HG03097 (cell line): ENCODE measurements around the gene DFFA.

Experiments used
- ATAC-seq: cut with Tn5 transposase; IDR thresholded peaks from one replicate; pipeline ENCODE4 v1.9.1; 2021; ENCODE audit not compliant: unreplicated experiment, low FRiP score

The DFFA gene, protein sequence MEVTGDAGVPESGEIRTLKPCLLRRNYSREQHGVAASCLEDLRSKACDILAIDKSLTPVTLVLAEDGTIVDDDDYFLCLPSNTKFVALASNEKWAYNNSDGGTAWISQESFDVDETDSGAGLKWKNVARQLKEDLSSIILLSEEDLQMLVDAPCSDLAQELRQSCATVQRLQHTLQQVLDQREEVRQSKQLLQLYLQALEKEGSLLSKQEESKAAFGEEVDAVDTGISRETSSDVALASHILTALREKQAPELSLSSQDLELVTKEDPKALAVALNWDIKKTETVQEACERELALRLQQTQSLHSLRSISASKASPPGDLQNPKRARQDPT

DNA sequence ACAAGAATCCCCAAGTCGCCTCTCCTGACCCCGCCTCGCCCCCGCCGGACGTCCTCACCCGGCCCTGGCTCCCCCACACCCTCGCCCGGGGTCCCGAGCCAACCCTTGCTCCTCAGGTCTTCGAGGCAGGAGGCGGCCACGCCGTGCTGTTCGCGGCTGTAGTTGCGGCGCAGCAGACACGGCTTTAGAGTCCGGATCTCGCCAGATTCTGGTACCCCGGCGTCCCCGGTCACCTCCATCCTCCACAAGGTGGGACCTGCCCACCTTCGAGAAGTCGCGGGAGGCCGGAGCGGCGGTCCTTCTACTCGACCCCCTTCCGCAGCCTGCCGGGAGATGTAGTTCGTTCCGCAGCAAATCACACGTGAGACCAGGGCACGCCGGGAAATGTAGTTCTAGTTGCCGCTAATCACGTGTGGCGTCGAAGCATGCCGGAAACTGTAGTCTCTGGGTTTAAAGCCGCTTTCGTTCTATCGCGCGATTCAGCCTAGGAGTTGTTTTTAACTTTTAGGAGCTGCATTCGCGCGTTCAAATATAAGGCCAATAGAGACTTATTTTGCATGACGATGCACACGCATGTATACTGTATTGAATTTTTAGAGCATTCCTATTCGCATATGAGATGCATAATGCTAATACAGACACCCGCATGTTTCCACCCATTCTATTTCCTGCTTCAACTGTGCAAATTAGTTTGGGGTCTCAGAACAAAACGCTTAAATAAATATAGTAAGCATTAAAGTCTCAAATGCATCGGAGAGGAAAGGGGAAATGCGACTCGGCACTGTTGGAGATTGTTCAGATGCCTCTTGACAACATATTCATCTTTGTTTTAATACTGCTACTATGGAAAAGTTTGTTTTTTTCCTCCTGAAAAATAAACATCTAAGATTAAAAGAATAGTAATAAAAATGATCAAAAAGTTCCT lies at the start of gene DFFA:
Gene DFFA (minus strand): TSS at position 310 of the 925 bp plus-strand sequence. CDS start 71 bp downstream, at position 239.
- peak; percentile 72 for ATAC-seq

DNA sequence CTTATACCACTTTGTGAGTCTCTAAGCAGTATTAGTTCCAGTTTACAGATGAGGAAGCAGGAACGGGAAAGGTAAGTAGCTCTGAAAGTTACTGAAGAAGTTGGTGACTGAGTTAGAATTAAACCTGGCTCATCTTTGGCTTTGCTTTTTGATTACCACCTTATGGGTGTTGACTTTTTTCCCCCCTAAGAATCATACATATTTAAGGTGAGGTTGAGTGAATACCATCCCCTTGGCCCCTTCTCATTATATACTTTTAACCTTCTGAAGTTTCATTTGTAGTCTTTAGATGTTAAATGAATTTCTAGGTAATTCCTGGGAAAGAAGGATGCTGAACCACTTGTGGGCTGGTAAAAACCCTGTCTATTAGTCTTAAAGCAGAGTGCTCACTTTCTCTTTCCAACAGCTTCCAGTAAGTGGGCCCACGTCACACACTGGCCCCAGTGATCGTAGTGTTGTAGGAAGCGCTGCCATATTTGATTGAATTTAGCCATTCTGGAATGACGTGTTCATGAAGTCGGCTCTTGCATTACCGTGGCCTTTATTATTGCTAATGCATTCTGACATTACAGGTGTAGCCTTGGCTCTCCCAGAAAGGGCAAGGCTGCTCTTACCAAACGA lies 49.3 kb upstream of the DFFA start:
- no peak for ATAC-seq

GRCh38 chr1:10520952-10521351 lies 48.6 kb upstream of the DFFA start:
- no peak for ATAC-seq

- ATAC-seq: no peak
Observed at GRCh38 chr1:10520497-10520896, 48.2 kb upstream of the DFFA start.

DNA sequence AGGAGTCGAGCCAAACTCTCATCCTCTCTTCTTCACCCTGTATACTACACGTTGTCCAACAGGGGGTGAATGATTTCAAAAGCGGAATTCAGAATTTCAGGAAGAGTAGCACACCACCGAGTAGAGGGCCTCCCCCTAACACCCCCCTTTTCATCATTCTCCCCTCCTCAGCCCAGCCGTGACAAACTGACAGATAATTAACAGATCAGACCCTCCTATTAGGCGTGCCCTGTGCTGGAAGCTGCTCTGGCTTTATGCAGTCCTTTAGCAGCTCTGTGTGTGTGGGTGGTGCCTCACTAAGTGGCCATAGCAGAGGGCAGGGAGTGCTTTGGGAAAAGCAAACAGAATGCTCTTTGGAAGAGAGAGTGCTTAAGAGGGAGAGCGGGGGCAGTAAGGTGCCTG lies 46.7 kb upstream of the DFFA start:
- ATAC-seq: no peak

- no peak for ATAC-seq
Observed at GRCh38 chr1:10517677-10517982, 45.3 kb upstream of the DFFA start.

DNA sequence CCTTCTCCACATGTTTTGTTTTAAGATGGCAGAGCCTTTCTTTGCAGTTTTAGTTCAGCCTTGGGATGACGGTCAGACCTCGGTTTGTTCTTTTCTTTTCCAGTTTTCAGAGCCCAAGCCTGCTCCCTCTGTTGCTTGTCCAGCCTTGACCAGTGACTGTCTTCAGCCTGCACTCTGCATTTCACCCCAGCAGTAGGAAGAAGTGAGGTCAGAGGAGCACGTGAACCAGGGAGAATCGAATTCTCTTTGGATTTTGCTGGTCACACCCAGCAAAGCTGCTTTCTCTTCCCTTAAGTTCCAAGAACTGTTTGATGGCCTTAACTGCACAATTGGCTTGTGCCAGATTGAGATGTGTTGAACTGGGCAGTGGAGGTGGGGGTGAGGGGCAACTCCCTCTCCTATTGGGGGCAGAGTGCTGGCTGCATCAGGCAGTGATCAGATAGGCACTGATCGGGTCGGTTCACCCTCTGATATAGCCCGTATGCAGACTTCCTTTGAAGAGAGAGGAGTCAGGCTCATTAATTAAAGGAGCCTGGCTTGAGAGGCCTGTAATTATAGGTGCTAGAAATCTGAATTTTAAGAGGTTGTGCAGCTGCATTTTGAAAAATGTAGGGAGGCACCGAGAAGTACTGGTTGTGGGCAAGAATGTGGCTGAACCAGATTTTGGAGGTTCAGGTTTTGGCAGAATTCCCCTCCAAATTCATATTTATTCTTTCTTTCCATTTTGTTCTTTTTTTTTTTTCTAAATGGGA lies 44.8 kb upstream of the DFFA start:
- no peak for ATAC-seq

DNA sequence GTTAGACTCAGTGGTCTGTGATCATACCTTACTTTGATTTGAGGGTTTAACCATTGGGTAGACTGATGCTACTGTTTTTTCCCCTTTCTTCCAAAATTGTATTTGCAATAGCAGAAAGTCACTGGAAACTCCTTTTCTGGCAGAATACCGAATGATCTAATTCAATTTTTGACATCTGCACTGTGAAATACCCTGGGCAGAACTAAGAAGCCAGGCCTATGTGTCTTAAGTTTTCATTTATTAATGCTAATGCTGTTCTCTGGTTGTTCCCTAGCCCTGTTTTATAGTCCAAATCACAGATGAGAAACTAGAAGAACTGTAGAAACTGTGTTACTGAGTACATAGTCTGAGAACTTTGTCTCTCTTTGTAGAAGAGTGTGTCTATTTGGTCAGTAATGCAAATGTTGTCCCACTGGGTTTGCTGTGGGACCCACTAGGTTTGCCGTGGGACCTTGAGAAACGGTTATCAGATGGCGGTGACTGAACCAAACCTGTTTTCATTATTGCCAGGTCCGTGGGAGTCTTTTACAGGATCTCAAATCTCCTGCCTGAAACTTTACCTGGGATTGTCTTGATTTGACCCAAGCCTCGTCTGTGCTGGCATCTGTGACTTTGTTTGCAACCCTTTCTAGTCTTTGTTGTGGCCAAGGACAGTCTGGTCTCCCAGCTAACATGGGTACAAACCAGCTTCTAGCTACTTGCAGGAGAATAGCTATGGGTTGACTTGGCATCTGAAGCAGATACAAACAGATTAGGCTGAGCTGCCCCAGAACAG lies 43.8 kb upstream of the DFFA start:
- ATAC-seq: no peak

DNA sequence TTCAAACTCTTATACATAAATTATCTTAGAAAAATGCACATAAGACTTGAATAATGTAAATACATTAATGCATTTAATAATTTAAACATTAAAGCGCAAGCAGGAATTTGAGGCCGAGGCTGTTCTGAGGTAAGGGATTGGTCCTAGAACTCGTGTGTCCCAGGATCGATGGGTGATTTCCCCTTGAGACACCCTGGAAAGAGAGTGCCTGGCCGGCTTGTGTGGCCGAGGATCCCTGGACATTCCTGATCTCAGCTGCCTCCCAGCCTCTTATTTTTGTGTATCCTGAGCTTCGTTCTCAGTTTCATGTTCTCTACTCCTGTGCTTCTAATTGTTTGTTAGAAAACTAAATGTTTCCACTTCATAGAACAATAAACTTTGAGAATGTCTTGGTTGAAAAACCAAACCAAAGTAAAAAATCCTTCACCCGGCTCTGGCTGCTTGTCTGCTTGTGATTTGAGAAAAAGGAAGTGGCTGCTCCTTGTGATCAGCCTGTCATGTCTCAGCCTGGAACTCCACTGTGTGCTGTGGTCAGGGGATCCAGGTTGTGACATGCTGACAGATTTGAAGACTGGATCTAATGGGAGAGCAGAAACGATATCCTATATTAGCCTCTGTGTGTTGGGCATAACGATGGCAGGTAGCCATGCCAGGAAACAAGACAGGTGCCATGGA lies 43.1 kb upstream of the DFFA start:
- no peak for ATAC-seq

DNA sequence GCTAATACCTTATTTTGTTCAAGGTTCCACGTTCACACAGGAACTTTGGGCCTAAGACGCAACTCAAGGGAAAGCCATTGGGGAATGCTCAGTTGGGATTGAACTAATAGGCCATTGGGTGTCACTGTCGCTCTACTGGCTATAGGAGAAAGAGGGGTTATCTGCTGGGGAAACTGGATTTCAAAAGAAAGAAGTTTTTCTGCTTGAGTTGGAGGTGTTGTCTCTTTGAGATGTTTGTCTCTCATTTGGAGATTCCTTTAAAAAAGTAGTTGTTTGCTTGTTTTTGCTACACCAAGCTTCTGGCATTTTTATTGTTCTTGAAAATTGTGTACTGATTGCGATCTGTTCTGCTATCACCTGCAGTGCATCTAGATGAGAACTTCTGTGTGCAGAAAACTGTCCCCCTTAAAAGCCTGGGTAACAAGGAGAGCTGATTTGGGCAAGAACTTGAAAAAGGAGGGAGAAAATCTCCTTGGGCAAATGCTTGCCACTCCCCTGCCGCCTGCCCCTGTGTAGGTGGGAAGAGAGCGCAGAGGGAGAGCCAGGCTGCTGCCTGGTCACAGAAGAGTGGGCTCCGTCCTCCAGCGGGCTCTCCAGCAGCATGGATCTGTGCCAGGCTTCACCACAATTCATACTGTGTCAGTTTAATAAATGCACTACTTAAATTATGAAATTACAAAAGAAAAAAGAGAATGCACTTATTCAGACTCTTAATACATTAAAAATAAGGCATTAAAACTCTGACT lies 42.3 kb upstream of the DFFA start:
- ATAC-seq: no peak

- ATAC-seq: no peak
Observed at GRCh38 chr1:10513199-10513598, 40.9 kb upstream of the DFFA start.

- ATAC-seq: no peak
Observed at GRCh38 chr1:10511494-10511885, 39.2 kb upstream of the DFFA start.

GRCh38 chr1:10510520-10511493 lies 38.5 kb upstream of the DFFA start:
- ATAC-seq: peak; percentile 69

GRCh38 chr1:10509809-10510509 lies 37.6 kb upstream of the DFFA start:
- ATAC-seq: no peak

- no peak for ATAC-seq
Observed at GRCh38 chr1:10508511-10508951, 36.2 kb upstream of the DFFA start.

DNA sequence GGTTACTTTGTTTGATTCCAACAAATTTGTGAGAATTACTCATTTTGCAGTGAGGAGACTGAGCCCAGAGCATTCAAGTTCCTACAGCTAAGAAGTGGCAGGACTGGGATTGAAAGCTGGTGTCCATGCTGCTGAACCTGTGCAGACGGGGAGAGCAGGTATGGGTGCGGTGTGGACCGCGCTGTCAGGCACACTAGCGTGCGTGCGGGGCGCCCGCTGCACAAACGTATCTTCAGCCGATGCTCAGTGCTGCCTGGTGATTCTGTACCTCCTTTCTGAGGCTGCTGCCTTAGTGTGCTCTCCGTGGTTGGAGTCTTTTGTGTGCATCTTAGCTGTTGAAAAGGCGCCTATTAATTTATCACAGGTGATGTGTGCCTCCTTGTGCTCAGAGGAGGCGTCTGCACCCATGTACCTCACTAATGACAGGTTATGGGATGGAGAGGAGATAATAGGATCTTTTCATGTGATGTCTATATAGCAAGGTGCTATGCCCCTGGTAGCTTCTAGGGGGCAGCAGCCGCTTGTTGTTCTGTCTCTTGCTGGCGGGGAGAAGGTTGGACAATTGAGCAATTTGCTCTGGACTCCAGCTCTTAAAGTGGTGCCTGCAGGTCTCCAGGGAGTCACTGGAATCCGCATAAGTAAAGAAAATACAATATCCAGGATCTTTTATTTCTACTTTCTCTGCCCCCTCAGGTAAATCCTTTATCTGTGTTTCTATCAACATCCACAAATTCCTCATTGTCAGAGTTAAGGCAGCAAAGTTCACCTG lies 35.0 kb upstream of the DFFA start:
- no peak for ATAC-seq
